Measurements from ENCODE around the gene PRKCSH.
"Not testable (repeated sequence)": the region's sequence is repeated elsewhere in the genome, so short reads cannot be mapped to it uniquely, and the experiment has no call there.

The PRKCSH gene

DNA sequence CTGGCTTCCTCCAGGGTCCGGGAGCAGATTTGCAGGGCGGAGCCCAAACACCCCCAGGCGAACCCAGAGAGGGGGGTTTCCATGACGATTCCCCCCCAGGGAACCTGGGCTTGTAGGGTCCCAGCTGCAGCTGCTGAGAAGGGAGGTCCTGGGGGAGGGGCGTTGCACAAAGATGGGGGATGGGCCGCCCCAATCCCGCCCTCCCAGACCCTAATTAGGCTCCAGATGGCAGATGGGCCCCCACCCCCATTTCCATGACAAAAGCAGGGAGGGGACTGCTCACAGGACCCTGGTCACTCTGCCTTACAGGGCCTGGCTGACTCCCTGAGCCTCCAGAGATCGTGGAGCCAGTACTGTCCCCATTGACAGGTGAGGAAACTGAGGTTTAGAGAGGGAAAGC is 30.2 kb downstream of the PRKCSH start:
- Histone ChIP-seq H3K4me3 (ENCODE audit: low read depth, low read length, poor library complexity, severe bottlenecking) (no peak overlapping the region), H3K4me2 (ENCODE audit: low read length) (no peak overlapping the region)

DNA sequence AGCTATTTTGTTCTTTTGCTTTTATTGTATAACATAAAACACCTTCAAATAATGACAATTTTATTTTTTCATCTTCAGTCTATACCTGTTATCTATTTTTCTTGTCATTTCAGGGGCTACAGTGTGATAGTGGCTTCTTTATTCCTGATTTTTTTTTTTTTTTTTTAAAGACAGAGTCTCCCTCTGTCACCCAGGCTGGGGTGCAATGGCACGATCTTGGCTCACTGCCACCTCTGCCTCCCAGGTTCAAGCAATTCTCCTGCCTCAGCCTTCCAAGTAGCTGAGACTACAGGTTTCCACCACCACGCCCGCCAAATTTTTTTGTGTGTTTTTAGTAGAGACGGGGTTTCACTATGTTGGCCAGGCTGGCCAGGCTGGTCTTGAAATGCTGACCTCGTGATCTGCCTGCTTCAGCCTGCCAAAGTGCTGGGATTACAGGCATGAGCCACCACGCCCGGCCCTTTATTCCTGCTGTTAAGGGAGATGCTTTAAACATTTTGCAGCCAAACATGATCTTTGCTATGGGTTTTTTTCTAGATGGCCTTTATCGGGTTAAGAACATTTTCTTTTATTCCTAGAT is 32.9 kb downstream of the PRKCSH start:
- H4K20me1 ChIP-seq (ENCODE audit: insufficient read depth, low read length); H3K9me3 ChIP-seq (ENCODE audit: low read length); H3K27ac ChIP-seq (ENCODE audit: low read depth, low read length, poor library complexity, severe bottlenecking); H3K4me2 ChIP-seq (ENCODE audit: low read length); H3K36me3 ChIP-seq (ENCODE audit: insufficient read depth, low read length); H3F3A ChIP-seq (ENCODE audit: insufficient read depth, low read length); H3K4me1 ChIP-seq (ENCODE audit: insufficient read depth, low read length, severe bottlenecking); H3K4me3 ChIP-seq (ENCODE audit: low read depth, low read length, poor library complexity, severe bottlenecking); H3K9me2 ChIP-seq (ENCODE audit: low read depth, low read length); H2AFZ ChIP-seq (ENCODE audit: low read length); H3K27me3 ChIP-seq (ENCODE audit: insufficient read depth, low read length); H3K9ac ChIP-seq (ENCODE audit: low read length); H3K79me2 ChIP-seq (ENCODE audit: insufficient read depth, low read length): not testable (repeated sequence)

More for the DNA sequence above, 30.2 kb downstream of the PRKCSH start:
- no peaks in the 10 kb centered on the region for H3K36me3 ChIP-seq (ENCODE audit: insufficient read depth, low read length)
- no peaks in the 10 kb centered on the region for H3K79me2 ChIP-seq (ENCODE audit: insufficient read depth, low read length)
- H3K9me3 ChIP-seq (ENCODE audit: low read length), result no peaks in the 10 kb centered on the region
- no peak overlapping the region for H2AFZ ChIP-seq (ENCODE audit: low read length)
- H3K4me1 ChIP-seq (ENCODE audit: insufficient read depth, low read length, severe bottlenecking), result no peaks in the 10 kb centered on the region
- no peak overlapping the region for H3K9ac ChIP-seq (ENCODE audit: low read length)
- no peak overlapping the region for H3K27ac ChIP-seq (ENCODE audit: low read depth, low read length, poor library complexity, severe bottlenecking)
- H3K27me3 ChIP-seq (ENCODE audit: insufficient read depth, low read length), result 0 out of 2 replicates have a peak, but pooled peaks cover 4% of the 10 kb centered on the region
- H3K9me2 ChIP-seq (ENCODE audit: low read depth, low read length), result no peaks in the 10 kb centered on the region
- H4K20me1 ChIP-seq (ENCODE audit: insufficient read depth, low read length), result no peaks in the 10 kb centered on the region
- H3F3A ChIP-seq (ENCODE audit: insufficient read depth, low read length), result no peaks in the 10 kb centered on the region
- no peak for TF ChIP-seq CTCF (IDR thresholded peaks at IDR 0.05; ENCODE audit: low read length)
- no peak for TF ChIP-seq EZH2 (IDR thresholded peaks at IDR 0.05; ENCODE audit: borderline replicate concordance, low read length)

DNA sequence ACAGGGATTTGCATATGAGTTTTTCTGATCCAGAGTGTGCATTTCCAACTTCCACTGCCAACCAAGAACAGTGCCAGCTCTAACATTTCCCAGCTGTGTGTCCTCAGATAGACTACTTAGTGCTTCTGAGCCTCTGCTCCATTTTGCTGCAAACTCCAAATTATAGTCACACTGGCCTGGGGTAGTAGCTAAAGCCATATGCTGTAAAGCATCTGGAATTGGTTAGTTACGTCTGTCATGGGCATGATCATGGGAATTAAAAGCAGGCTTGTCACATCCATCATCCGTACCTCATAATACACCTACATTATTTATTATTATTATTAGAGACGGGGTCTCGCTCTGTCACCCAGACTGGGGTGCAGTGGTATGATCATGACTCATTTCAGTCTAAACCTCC is 38.3 kb downstream of the PRKCSH start:
- 0 out of 2 replicates have a peak, but pooled peaks cover 4% of the 10 kb centered on the region for H3K27me3 ChIP-seq (ENCODE audit: insufficient read depth, low read length)
- H3K36me3 ChIP-seq (ENCODE audit: insufficient read depth, low read length), result no peaks in the 10 kb centered on the region
- no peaks in the 10 kb centered on the region for H3K9me3 ChIP-seq (ENCODE audit: low read length)
- H3F3A ChIP-seq (ENCODE audit: insufficient read depth, low read length), result no peaks in the 10 kb centered on the region
- H4K20me1 ChIP-seq (ENCODE audit: insufficient read depth, low read length), result no peaks in the 10 kb centered on the region
- H3K4me3 ChIP-seq (ENCODE audit: low read depth, low read length, poor library complexity, severe bottlenecking), result no peak overlapping the region
- no peak for TF ChIP-seq CTCF (IDR thresholded peaks at IDR 0.05; ENCODE audit: low read length)
- TF ChIP-seq EZH2 (IDR thresholded peaks at IDR 0.05; ENCODE audit: borderline replicate concordance, low read length), result no peak
- H3K4me1 ChIP-seq (ENCODE audit: insufficient read depth, low read length, severe bottlenecking), result no peaks in the 10 kb centered on the region
- no peaks in the 10 kb centered on the region for H3K79me2 ChIP-seq (ENCODE audit: insufficient read depth, low read length)
- H3K27ac ChIP-seq (ENCODE audit: low read depth, low read length, poor library complexity, severe bottlenecking), result no peak overlapping the region
- H3K4me2 ChIP-seq (ENCODE audit: low read length), result no peak overlapping the region
- no peak overlapping the region for H2AFZ ChIP-seq (ENCODE audit: low read length)
- H3K9me2 ChIP-seq (ENCODE audit: low read depth, low read length), result no peaks in the 10 kb centered on the region
- H3K9ac ChIP-seq (ENCODE audit: low read length), result no peak overlapping the region

DNA sequence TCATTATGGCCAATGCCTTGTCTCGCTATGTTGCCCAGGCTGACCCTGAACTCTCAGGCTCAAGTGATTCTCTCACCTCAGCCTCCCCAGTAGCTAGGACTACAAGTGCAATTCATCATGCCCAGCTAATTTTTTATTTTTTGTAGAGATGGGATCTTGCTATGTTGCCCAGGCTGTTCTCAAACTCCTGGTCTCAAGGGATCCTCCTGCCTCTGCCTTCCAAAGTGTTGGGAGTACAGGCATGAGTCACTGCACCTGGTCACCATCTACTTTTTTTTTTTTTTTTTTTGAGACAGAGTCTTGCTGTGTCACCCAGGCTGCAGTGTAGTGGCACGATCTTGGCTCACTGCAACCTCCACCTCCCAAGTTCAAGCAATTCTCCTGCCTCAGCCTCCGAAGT is 39.9 kb downstream of the PRKCSH start:
- H3K27me3 ChIP-seq (ENCODE audit: insufficient read depth, low read length); H3F3A ChIP-seq (ENCODE audit: insufficient read depth, low read length); H3K9me2 ChIP-seq (ENCODE audit: low read depth, low read length); H3K4me1 ChIP-seq (ENCODE audit: insufficient read depth, low read length, severe bottlenecking); H3K4me3 ChIP-seq (ENCODE audit: low read depth, low read length, poor library complexity, severe bottlenecking); H3K9me3 ChIP-seq (ENCODE audit: low read length); H3K9ac ChIP-seq (ENCODE audit: low read length); H3K4me2 ChIP-seq (ENCODE audit: low read length); H3K27ac ChIP-seq (ENCODE audit: low read depth, low read length, poor library complexity, severe bottlenecking); H3K36me3 ChIP-seq (ENCODE audit: insufficient read depth, low read length); H4K20me1 ChIP-seq (ENCODE audit: insufficient read depth, low read length); H2AFZ ChIP-seq (ENCODE audit: low read length); H3K79me2 ChIP-seq (ENCODE audit: insufficient read depth, low read length): not testable (repeated sequence)
